Tibial nerve (tissue), 4 donors: ENCODE measurements around the gene PDE3B. TPM values are rescaled to one million over a fixed set of nuclear protein-coding genes. Genes with fewer than 3 reads are reported as not detected.
"Not testable (repeated sequence)": the region's sequence is repeated elsewhere in the genome, so short reads cannot be mapped to it uniquely, and the experiment has no call there.

ENCODE experiments used
- DNase-seq, 2 donors: peaks; one replicate each; pipeline ENCODE4 v3.0.0-alpha.2; 2019; ENCODE audit warnings: low spot score in 2 of 2
- H3K27ac ChIP-seq, 4 donors: fragments of 200-600 bp; sonication (generic) in 3 of 4; one replicate each; pipeline ENCODE4 v1.5.1; 2017 to 2019; ENCODE audit warnings: mild to moderate bottlenecking in 1 of 4
- H3K27me3 ChIP-seq, 2 donors: fragments of 200-600 bp; sonication (generic) in 1 of 2; one replicate each; pipeline versions ENCODE4 v1.5.1 to v1.6.0; 2017 to 2019
- H3K36me3 ChIP-seq, 3 donors: fragments of 200-600 bp; sonication (generic); one replicate each; pipeline ENCODE4 v1.5.1; 2018 to 2019
- H3K4me1 ChIP-seq, 4 donors: fragments of 200-600 bp; sonication (generic) in 3 of 4; one replicate each; pipeline ENCODE4 v1.5.1; 2017 to 2019
- H3K4me3 ChIP-seq, 4 donors: fragments of 200-600 bp; sonication (generic) in 3 of 4; one replicate each; pipeline ENCODE4 v1.5.1; 2017 to 2019; ENCODE audit warnings: mild to moderate bottlenecking in 1 of 4, moderate library complexity in 1 of 4
- H3K9me3 ChIP-seq, 4 donors: fragments of 200-600 bp; sonication (generic) in 3 of 4; one replicate each; pipeline ENCODE4 v1.5.1; 2017 to 2019
- EP300 ChIP-seq, 2 donors: sonication (generic); formaldehyde crosslinking; IDR thresholded peaks; one replicate each; pipeline ENCODE4 v1.6.1; 2017; ENCODE audit warnings: antibody characterized with exemption in 2 of 2, mild to moderate bottlenecking in 1 of 2
- POLR2A ChIP-seq, 2 donors: fragments of 450-650 bp; IDR thresholded peaks; one replicate each; pipeline ENCODE4 v1.6.1; 2017; ENCODE audit warnings: antibody characterized with exemption in 2 of 2, mild to moderate bottlenecking in 2 of 2, moderate library complexity in 2 of 2
- WGBS, 2 donors: methylation state at CpG; one replicate each; pipeline ENCODE4 v1.1.5; 2018; 5-methylcytosine and 5-hydroxymethylcytosine counted together
- total RNA-seq, 4 donors: library from RNA; depleted of rRNA; stranded (reverse); fragments of >200 nt; gene quantifications; one replicate each; pipeline ENCODE4 v1.1.0, GENCODE V29; 2016
- TF ChIP-seq, protein P1 (sequence below), 5 experiments: fragments of 200-600 bp in 3 of 5; fragments of 450-650 bp in 2 of 5; sonication (generic) in 3 of 5; IDR thresholded peaks; one replicate each; pipeline ENCODE4 v1.5.1; 2016 to 2019; ENCODE audit warnings: antibody characterized with exemption in 5 of 5, mild to moderate bottlenecking in 3 of 5, moderate library complexity in 2 of 5

Gene PDE3B
- total RNA-seq, 4 donors from 2014 or later, result 15.3 to 39.9 (median 26.4) TPM

DNA sequence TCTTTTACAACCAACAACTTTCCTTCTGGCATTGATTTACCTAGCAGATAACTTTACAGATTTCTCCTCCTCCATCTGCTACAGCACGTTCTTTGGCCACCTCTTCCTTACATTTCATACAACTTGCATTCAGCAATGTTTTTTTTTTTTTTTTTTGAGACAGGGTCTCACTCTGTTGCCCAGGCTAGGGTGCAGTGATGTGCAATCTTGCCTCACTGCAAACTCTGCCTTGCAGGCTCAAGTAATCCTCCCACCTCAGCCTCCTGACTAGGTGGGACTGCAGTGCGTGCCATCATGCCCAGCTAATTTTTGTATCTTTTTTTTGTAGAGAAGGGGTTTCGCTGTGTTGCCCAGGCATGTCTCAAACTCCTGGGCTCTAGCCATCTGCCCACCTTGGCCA is 6.5 kb downstream of the PDE3B start:
- no peak overlapping the region for H3K27ac ChIP-seq
- H3K4me1 ChIP-seq, result peaks cover 0 to 6% (median 2%) of the 10 kb centered on the region in 4 donors
- no peaks in the 10 kb centered on the region for H3K9me3 ChIP-seq
- H3K4me3 ChIP-seq, result no peak overlapping the region
- H3K36me3 ChIP-seq, result no peaks in the 10 kb centered on the region
- 83 to 96% methylated on average over 3 of the region's 3 CpGs for WGBS, 2 donors
- TF ChIP-seq POLR2A (IDR thresholded peaks at IDR 0.05) (no peak), EP300 (IDR thresholded peaks at IDR 0.05) (no peak)
- TF ChIP-seq, protein P1, sequence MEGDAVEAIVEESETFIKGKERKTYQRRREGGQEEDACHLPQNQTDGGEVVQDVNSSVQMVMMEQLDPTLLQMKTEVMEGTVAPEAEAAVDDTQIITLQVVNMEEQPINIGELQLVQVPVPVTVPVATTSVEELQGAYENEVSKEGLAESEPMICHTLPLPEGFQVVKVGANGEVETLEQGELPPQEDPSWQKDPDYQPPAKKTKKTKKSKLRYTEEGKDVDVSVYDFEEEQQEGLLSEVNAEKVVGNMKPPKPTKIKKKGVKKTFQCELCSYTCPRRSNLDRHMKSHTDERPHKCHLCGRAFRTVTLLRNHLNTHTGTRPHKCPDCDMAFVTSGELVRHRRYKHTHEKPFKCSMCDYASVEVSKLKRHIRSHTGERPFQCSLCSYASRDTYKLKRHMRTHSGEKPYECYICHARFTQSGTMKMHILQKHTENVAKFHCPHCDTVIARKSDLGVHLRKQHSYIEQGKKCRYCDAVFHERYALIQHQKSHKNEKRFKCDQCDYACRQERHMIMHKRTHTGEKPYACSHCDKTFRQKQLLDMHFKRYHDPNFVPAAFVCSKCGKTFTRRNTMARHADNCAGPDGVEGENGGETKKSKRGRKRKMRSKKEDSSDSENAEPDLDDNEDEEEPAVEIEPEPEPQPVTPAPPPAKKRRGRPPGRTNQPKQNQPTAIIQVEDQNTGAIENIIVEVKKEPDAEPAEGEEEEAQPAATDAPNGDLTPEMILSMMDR (IDR thresholded peaks at IDR 0.05), result no peak
- DNase-seq, result no peak
- peaks cover 0 to 16% of the 10 kb centered on the region in 2 donors for H3K27me3 ChIP-seq

DNA sequence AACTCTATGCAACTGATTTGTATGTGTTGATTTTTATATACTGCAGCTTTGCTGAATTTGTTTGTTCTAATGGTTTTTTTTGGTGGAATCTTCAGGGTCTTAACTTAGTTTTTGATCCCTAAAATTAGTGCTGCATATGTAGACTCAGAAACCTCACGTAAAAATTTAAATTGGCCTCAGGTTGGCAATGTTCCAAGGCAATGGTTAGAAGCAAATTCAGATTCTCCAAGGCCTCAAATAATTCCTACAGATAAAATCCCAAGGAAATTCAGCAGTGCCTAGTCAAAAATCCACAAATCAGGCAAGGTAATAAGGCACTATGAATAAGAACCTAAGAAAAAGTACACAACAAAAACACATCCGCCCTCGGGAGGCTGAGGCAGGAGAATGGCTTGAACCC is 9.5 kb downstream of the PDE3B start:
- Histone ChIP-seq H3K9me3 (no peaks in the 10 kb centered on the region), H3K27me3 (no peaks in the 10 kb centered on the region), H3K27ac (no peak overlapping the region), H3K4me3 (no peak overlapping the region), H3K36me3 (no peaks in the 10 kb centered on the region), H3K4me1 (no peaks in the 10 kb centered on the region)
- no peak for DNase-seq
- TF ChIP-seq POLR2A (IDR thresholded peaks at IDR 0.05) (no peak), EP300 (IDR thresholded peaks at IDR 0.05) (no peak)
- TF ChIP-seq, protein P1 (IDR thresholded peaks at IDR 0.05), result no peak
- 82 to 85% methylated on average over 3 of the region's 3 CpGs for WGBS, 2 donors

DNA sequence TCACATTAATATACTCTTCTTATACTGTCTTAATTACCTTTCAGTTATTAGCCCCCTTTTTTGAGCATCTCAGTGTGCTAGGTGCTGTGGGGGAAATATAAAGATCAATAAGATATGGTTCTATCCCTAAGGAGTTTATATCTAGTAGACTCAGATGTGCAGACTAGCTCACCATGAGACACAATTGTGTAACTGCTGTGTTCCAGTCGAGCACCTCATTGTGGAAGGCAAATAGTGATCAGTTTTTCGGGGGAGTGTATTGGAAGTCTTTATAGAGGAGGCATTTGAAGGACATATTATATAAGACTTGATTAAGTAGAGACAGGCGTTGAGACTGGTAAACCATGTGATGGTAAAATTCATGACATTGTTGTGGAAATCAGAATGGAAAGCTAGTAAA is 11.8 kb downstream of the PDE3B start:
- no peaks in the 10 kb centered on the region for H3K9me3 ChIP-seq
- no peaks in the 10 kb centered on the region for H3K4me1 ChIP-seq
- no peaks in the 10 kb centered on the region for H3K36me3 ChIP-seq
- no peak for DNase-seq
- no peak overlapping the region for H3K4me3 ChIP-seq
- WGBS, 2 donors, result 85 to 94% methylated on average over 3 of the region's 3 CpGs
- H3K27me3 ChIP-seq, result no peaks in the 10 kb centered on the region
- TF ChIP-seq EP300 (IDR thresholded peaks at IDR 0.05) (no peak), POLR2A (IDR thresholded peaks at IDR 0.05) (no peak)
- TF ChIP-seq, protein P1 (IDR thresholded peaks at IDR 0.05), result no peak
- no peak overlapping the region for H3K27ac ChIP-seq

DNA sequence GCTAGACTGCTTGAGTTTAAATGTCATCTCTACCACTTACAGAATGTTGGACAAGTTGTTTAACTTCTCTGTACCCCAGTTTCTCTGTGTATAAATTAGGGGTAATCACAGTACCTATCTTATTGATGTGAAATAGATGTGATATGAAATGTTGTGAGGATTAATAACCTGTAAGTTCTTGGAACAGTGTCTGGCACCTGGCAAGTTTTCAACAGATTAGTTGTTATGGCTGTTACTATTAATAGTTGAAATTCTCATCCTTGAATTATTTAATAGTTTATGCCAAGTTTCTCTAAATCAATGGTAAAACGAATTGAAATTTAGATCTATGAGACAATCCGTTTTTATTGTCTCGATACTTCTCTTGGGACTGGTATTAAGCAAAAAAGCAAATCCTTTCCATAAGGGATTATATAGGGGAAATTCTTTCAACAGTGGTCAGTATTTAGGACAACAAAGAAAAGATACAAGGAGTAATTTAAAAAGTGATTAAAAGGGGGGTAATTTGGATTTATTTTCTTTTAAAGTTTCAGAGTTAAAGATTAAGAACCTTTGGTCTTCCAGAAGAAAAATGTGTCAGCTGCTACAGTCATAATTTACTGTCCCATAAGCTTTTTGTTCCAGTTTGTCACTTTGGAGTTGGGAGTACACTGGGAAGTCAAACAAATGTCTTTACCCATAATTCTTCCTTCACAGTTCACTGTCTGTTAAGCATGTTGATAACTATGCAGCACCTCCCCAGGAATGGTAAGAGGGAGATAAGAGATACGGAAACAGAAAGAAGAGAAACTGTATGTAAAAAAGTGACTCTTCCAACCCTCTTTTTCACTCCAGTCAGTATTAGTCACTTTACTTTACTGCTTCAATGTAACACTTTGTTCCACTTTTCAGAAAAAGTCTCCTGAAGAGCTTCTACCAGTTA is 13.2 kb downstream of the PDE3B start:
- Histone ChIP-seq H3K27me3 (no peaks in the 10 kb centered on the region), H3K4me3 (no peak overlapping the region), H3K27ac (no peak overlapping the region), H3K9me3 (no peaks in the 10 kb centered on the region), H3K4me1 (no peaks in the 10 kb centered on the region), H3K36me3 (no peaks in the 10 kb centered on the region)
- 72 to 74% methylated on average over 4 of the region's 4 CpGs for WGBS, 2 donors
- no peak for TF ChIP-seq EP300 (IDR thresholded peaks at IDR 0.05)
- no peak for DNase-seq

DNA sequence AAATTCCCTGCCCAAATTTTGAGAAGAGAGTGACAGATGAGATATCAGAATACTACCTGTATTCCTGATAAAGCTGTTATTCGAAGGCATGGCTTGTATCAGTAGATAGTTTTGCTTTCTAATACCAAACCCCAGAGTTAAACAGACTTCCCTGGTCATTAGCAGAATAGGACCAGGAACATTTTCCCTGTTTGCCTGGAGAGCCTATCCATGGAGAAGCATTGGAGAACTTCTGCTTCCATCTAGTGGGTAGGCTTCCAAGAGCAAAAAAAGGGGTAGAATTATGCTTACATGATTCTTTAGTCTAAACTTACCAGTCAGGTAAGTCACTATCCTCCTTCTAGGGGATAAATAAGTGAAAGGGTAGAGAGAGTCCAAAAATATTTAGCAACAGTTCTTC is 14.2 kb downstream of the PDE3B start:
- no peaks in the 10 kb centered on the region for H3K4me1 ChIP-seq
- no peaks in the 10 kb centered on the region for H3K27me3 ChIP-seq
- no peak overlapping the region for H3K4me3 ChIP-seq
- no peaks in the 10 kb centered on the region for H3K9me3 ChIP-seq
- H3K36me3 ChIP-seq, result no peaks in the 10 kb centered on the region
- WGBS, 2 donors, result 93 to 94% methylated on average over 1 of the region's 1 CpG
- no peak overlapping the region for H3K27ac ChIP-seq
- no peak for DNase-seq
- TF ChIP-seq POLR2A (IDR thresholded peaks at IDR 0.05) (no peak), EP300 (IDR thresholded peaks at IDR 0.05) (no peak)
- TF ChIP-seq, protein P1 (IDR thresholded peaks at IDR 0.05), result no peak

DNA sequence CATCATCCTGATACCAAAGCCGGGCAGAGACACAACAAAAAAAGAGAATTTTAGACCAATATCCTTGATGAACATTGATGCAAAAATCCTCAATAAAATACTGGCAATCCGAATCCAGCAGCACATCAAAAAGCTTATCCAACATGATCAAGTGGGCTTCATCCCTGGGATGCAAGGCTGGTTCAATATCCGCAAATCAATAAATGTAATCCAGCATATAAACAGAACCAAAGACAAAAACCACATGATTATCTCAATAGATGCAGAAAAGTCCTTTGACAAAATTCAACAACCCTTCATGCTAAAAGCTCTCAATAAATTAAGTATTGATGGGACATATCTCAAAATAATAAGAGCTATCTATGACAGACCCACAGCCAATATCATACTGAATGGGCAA is 21.3 kb downstream of the PDE3B start:
- H3K27ac ChIP-seq, H3K27me3 ChIP-seq, H3K4me1 ChIP-seq, H3K36me3 ChIP-seq, DNase-seq, H3K4me3 ChIP-seq, H3K9me3 ChIP-seq: not testable (repeated sequence)
- WGBS, 2 donors, result 94% methylated on average over 3 of the region's 3 CpGs

DNA sequence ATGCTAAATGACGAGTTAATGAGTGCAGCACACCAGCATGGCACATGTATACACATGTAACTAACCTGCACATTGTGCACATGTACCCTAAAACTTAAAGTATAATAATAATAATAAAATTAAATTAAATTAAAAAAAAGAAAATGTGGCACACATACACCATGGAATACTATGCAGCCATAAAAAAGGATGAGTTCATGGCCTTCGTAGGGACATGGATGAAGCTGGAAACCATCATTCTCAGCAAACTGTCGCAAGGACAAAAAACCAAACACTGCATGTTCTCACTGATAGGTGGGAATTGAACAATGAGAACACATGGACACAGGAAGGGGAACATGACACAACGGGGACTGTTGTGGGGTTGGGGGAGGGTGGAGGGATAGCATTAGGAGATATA is 23.7 kb downstream of the PDE3B start:
- H3K27ac ChIP-seq, H3K4me3 ChIP-seq, DNase-seq, H3K9me3 ChIP-seq, H3K4me1 ChIP-seq, H3K27me3 ChIP-seq, H3K36me3 ChIP-seq: not testable (repeated sequence)
- 89 to 94% methylated on average over 4 of the region's 4 CpGs for WGBS, 2 donors
